K562 (cell line): ENCODE results near the gene RABGAP1. TPM values are rescaled to one million over a fixed set of nuclear protein-coding genes. Genes with fewer than 3 reads are reported as not detected.

ENCODE experiments used
- CBX1 ChIP-seq: sonication (generic); IDR thresholded peaks from 2 replicates; pipeline ENCODE4 v1.6.1; 2016; ENCODE audit warnings: antibody characterized with exemption, low read depth, mild to moderate bottlenecking
- CCAR2 ChIP-seq: fragments of 200-400 bp; formaldehyde crosslinking; IDR thresholded peaks from 2 replicates; pipeline ENCODE4 v1.6.1; 2017; ENCODE audit warnings: mild to moderate bottlenecking, low read depth, low read length
- HMBOX1 ChIP-seq: sonication (generic); IDR thresholded peaks from 2 replicates; pipeline ENCODE4 v1.6.1; 2016
- MAFK ChIP-seq: IDR thresholded peaks from 2 replicates; pipeline ENCODE4 v1.6.1; 2011; ENCODE audit warnings: low read length, improper control_type of control experiment
- MEIS2 ChIP-seq: fragments of 450-650 bp; IDR thresholded peaks from 2 replicates; pipeline ENCODE4 v1.6.1; 2014; ENCODE audit warnings: mild to moderate bottlenecking; ENCODE audit not compliant: partially characterized antibody
- REST ChIP-seq, 2 experiments: fragments of 450-650 bp; formaldehyde crosslinking in 1 of 2; IDR thresholded peaks; 2 replicates each; pipeline versions ENCODE4 v1.4.0 to v1.6.1; 2014 to 2020; ENCODE audit warnings: mild to moderate bottlenecking in 2 of 2, borderline replicate concordance in 1 of 2, low read depth in 1 of 2
- XRCC3 ChIP-seq: fragments of 450-650 bp; IDR thresholded peaks from 2 replicates; pipeline ENCODE4 v1.6.1; 2017; ENCODE audit warnings: mild to moderate bottlenecking, moderate library complexity
- YY1 ChIP-seq, 3 experiments: IDR thresholded peaks; 2 replicates each; pipeline ENCODE4 v1.6.1; 2011; ENCODE audit warnings: low read length in 2 of 3, mild to moderate bottlenecking in 2 of 3, moderate library complexity in 2 of 3, borderline replicate concordance in 1 of 3, control low read depth in 1 of 3, low read depth in 1 of 3; ENCODE audit not compliant: insufficient read depth in 3 of 3, insufficient replicate concordance in 2 of 3, control insufficient read depth in 1 of 3, insufficient read length in 1 of 3; ENCODE audit errors: extremely low read depth in 1 of 3
- ZHX1 ChIP-seq: fragments of 150-350 bp; conservative IDR thresholded peaks from 2 replicates; pipeline ENCODE4 v1.6.1; 2014; ENCODE audit warnings: low read length
- ZNF436 ChIP-seq: fragments of 250-450, 450-650 bp; sonication (Bioruptor Pico); formaldehyde crosslinking; IDR thresholded peaks from 2 replicates; pipeline ENCODE4 v1.7.0; 2020; ENCODE audit warnings: mild to moderate bottlenecking
- ZNF77 ChIP-seq: fragments of 250-450 bp; sonication (Bioruptor Pico); IDR thresholded peaks from 2 replicates; pipeline ENCODE4 v1.5.0; 2020
- polyA plus RNA-seq, 8 experiments: library from polyadenylated mRNA; depleted of rRNA in 4 of 8; stranded (reverse) in 5 of 8; unstranded in 3 of 8; fragments of >200 nt; fragmentation: Nextera tagmentation in 2 of 8; fragmentation: Illumina TruSeq in 1 of 8; extraction: Ambion mirVana in 2 of 8; extraction: Trizol in 1 of 8; gene quantifications; 2 replicates each; pipeline versions ENCODE4 v1.2.1 to v1.2.3, GENCODE V29; 2011 to 2014; ENCODE audit warnings: inconsistent platforms in 1 of 8, missing spikeins in 1 of 8
- total RNA-seq, 7 experiments: library from RNA; depleted of rRNA in 6 of 7; stranded (reverse); fragments of >200 nt in 6 of 7; fragmentation: Illumina TruSeq in 2 of 7; extraction: Trizol in 2 of 7; gene quantifications; 2 replicates each; pipeline versions ENCODE4 v1.2.1 to v1.2.3, GENCODE V29; 2011 to 2021; ENCODE audit warnings: low replicate concordance in 1 of 7
- TF ChIP-seq, protein P1 (sequence below), 2 experiments: fragments of 250-450 bp in 1 of 2; fragments of 450-650 bp in 1 of 2; sonication (Bioruptor Pico) in 1 of 2; IDR thresholded peaks; 2 replicates each; pipeline versions ENCODE4 v1.6.1 to v1.8.0; 2016 to 2021; ENCODE audit warnings: mild to moderate bottlenecking in 2 of 2, moderate library complexity in 2 of 2, missing compliant biosample characterization in 1 of 2, missing genetic modification characterization in 1 of 2
- TF ChIP-seq, protein P2 (sequence below): fragments of 450-650 bp; IDR thresholded peaks from 2 replicates; pipeline ENCODE4 v1.6.1; 2016

Gene RABGAP1
- total and polyA plus RNA-seq, 9 of the 15 experiments (the other 6 are each of a cell fraction or from before 2014, with no cell fraction given), result 1.5 to 22.7 (median 13.1) TPM

DNA sequence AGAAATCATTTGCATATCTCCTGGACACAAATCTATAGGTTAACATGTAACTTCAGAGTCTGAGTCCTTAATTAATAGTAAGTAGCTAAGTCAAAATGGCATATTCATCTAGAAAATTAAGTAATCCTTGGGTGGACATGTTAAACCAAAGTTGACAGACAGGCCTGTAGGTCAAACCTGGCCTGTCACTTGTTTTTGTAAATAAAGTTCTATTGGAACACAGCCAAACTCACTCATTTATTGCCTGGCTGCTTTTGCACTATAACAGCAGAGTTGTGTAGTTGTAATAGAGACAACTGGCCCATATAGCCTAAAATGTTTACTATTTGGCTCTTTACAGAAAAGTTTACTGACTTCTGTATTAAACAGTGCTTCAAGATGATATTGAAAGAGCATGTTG lies 68.1 kb downstream of the RABGAP1 start (continued):
- no peak for TF ChIP-seq CBX1
- peak; percentile 29 for TF ChIP-seq MEIS2
- no peak for TF ChIP-seq ZHX1
- TF ChIP-seq, protein P1, sequence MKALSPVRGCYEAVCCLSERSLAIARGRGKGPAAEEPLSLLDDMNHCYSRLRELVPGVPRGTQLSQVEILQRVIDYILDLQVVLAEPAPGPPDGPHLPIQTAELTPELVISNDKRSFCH (CRISPR knock-in tag; IDR thresholded peaks at IDR 0.05), result no peak
- TF ChIP-seq, protein P1 (tag; IDR thresholded peaks at IDR 0.05), result no peak
- no peak for TF ChIP-seq ZNF436 (CRISPR knock-in tag)
- TF ChIP-seq YY1 (IDR thresholded peaks at IDR 0.05; ENCODE audit: borderline replicate concordance in 1 of 3, control insufficient read depth in 1 of 3, extremely low read depth in 1 of 3, insufficient read depth in 3 of 3, insufficient read length in 1 of 3, insufficient replicate concordance in 2 of 3, low read depth in 1 of 3, low read length in 2 of 3), result no peak
- TF ChIP-seq, protein P2, sequence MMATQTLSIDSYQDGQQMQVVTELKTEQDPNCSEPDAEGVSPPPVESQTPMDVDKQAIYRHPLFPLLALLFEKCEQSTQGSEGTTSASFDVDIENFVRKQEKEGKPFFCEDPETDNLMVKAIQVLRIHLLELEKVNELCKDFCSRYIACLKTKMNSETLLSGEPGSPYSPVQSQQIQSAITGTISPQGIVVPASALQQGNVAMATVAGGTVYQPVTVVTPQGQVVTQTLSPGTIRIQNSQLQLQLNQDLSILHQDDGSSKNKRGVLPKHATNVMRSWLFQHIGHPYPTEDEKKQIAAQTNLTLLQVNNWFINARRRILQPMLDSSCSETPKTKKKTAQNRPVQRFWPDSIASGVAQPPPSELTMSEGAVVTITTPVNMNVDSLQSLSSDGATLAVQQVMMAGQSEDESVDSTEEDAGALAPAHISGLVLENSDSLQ, result peak; percentile 87
- TF ChIP-seq CCAR2, result no peak
- no peak for TF ChIP-seq REST (IDR thresholded peaks at IDR 0.05; ENCODE audit: borderline replicate concordance)
- no peak for TF ChIP-seq REST (CRISPR knock-in tag; IDR thresholded peaks at IDR 0.05; ENCODE audit: low read depth)
- no peak for TF ChIP-seq ZNF77
- TF ChIP-seq HMBOX1, result 0 out of 2 replicates have a peak, but pooled peaks have one; percentile 34
- TF ChIP-seq XRCC3, result no peak
- TF ChIP-seq MAFK, result no peak
